ENCODE results near the gene RAB31. TPM values are rescaled to one million over a fixed set of nuclear protein-coding genes. Genes with fewer than 3 reads are reported as not detected.
"Not testable (repeated sequence)": the region's sequence is repeated elsewhere in the genome, so short reads cannot be mapped to it uniquely, and the experiment has no call there.

The RAB31 gene
- total RNA-seq, 2 donors from 2014 or later: 107 to 141 TPM

- intact Hi-C loops (cut with DNase I): no loop called here
- DNase-seq (ENCODE audit: low spot score): no peak
Measured at GRCh38 chr18:9878095-9878494, 170.0 kb downstream of the RAB31 start.

GRCh38 chr18:9878783-9879242 lies 170.7 kb downstream of the RAB31 start:
- DNase-seq (ENCODE audit: low spot score): no peak
- intact Hi-C loops (cut with DNase I): no loop called here

GRCh38 chr18:9884090-9884489 lies 176.0 kb downstream of the RAB31 start:
- no peak for DNase-seq (ENCODE audit: low spot score)
- intact Hi-C loops (cut with DNase I): loop anchor here in 1 of 2 donors (5.0 kb wide), 1 partner anchor 1558 kb away; no protein-coding TSS in a partner anchor

- intact Hi-C loops (cut with DNase I): loop anchor here in 1 of 2 donors (5.0 kb wide), 1 partner anchor 1558 kb away; no protein-coding TSS in a partner anchor
- DNase-seq (ENCODE audit: low spot score): no peak
Measured at GRCh38 chr18:9884532-9885140, 176.5 kb downstream of the RAB31 start.

- intact Hi-C loops (cut with DNase I): no loop called here
- DNase-seq (ENCODE audit: low spot score): no peak
Measured at GRCh38 chr18:9885170-9886004, 177.3 kb downstream of the RAB31 start, which contains the start of gene TXNDC2. Gene TXNDC2 (plus strand): TSS chr18:9885973. CDS start chr18:9886681, 708 bp downstream.

- no peak for DNase-seq (ENCODE audit: low spot score)
- intact Hi-C loops (cut with DNase I): no loop called here
Measured at GRCh38 chr18:9886005-9886348, 177.9 kb downstream of the RAB31 start.

GRCh38 chr18:9887992-9888391 lies 179.9 kb downstream of the RAB31 start:
- DNase-seq (ENCODE audit: low spot score): no peak
- intact Hi-C loops (cut with DNase I): no loop called here

GRCh38 chr18:9890196-9890595 lies 182.1 kb downstream of the RAB31 start:
- intact Hi-C loops (cut with DNase I): no loop called here
- no peak for DNase-seq (ENCODE audit: low spot score)

- no peak for DNase-seq (ENCODE audit: low spot score)
- intact Hi-C loops (cut with DNase I): no loop called here
Measured at GRCh38 chr18:9890957-9891356, 182.9 kb downstream of the RAB31 start.

GRCh38 chr18:9891515-9891914 lies 183.4 kb downstream of the RAB31 start:
- intact Hi-C loops (cut with DNase I); DNase-seq (ENCODE audit: low spot score): not testable (repeated sequence)

GRCh38 chr18:9894454-9895068 lies 186.5 kb downstream of the RAB31 start:
- intact Hi-C loops (cut with DNase I): no loop called here
- no peak for DNase-seq (ENCODE audit: low spot score)

- intact Hi-C loops (cut with DNase I): no loop called here
- no peak for DNase-seq (ENCODE audit: low spot score)
Measured at GRCh38 chr18:9897129-9897528, 189.0 kb downstream of the RAB31 start.

GRCh38 chr18:9897787-9898291 lies 189.7 kb downstream of the RAB31 start:
- intact Hi-C loops (cut with DNase I); DNase-seq (ENCODE audit: low spot score): not testable (repeated sequence)

GRCh38 chr18:9898792-9899549 lies 190.9 kb downstream of the RAB31 start:
- intact Hi-C loops (cut with DNase I): no loop called here
- no peak for DNase-seq (ENCODE audit: low spot score)

GRCh38 chr18:9899550-9899930 lies 191.4 kb downstream of the RAB31 start:
- intact Hi-C loops (cut with DNase I); DNase-seq (ENCODE audit: low spot score): not testable (repeated sequence)

- DNase-seq (ENCODE audit: low spot score): no peak
- intact Hi-C loops (cut with DNase I): no loop called here
Measured at GRCh38 chr18:9900699-9901098, 192.6 kb downstream of the RAB31 start.

- no peak for DNase-seq (ENCODE audit: low spot score)
- intact Hi-C loops (cut with DNase I): no loop called here
Measured at GRCh38 chr18:9901377-9901776, 193.3 kb downstream of the RAB31 start.

GRCh38 chr18:9902264-9902663 lies 194.2 kb downstream of the RAB31 start:
- intact Hi-C loops (cut with DNase I); DNase-seq (ENCODE audit: low spot score): not testable (repeated sequence)

GRCh38 chr18:9902832-9903231 lies 194.7 kb downstream of the RAB31 start:
- DNase-seq (ENCODE audit: low spot score): no peak
- intact Hi-C loops (cut with DNase I): no loop called here

Data from posterior vena cava (tissue), 2 donors.